ENCODE measurements around the gene TCEAL9. TPM values are rescaled to one million over a fixed set of nuclear protein-coding genes. Genes with fewer than 3 reads are reported as not detected.

TCEAL9 gene
- total RNA-seq, 1 donor from 2014 or later = 23.4 TPM

DNA sequence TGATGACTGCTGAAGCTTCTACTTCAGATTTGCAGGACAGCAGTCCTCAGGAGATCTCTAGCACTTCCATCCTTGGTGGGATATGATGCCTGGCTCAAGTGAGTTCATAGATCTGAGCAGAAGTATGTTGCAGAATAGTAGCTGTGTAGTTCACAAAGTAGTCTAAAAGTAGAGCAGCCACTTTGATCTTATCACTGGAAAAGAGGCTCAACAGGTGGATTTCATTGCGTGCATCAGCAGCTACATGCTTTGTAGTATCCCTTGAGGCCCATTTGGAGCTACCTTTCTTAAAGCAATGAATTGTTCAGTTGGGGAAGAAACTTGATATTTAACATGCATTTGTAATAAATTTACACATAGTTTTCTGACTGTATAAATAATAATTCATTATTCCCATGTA, 50.0 kb downstream of the TCEAL9 start:
- ATAC-seq = no peak
- DNase-seq (ENCODE audit: missing footprints) = no peak
- intact Hi-C loops (cut with DNase I) = no loop called here

DNA sequence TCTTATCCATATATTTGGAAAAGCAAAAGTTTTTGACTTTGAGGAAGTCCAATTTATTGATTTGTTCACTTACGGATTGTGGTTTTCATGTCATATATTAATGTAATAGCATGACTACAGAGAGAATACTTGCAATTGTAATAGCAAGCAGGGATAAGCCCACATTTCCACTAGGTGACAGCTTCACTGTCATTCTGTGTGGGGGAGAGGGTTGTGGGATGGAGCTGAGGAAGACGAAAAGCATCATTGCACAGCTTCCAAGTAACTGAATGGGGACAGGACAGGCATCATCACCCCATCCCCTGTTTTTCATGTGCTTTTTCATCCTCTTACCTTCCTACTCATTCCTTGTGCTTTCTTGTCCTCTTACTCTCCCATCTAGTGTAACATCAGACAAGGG, 51.5 kb downstream of the TCEAL9 start:
- DNase-seq (ENCODE audit: missing footprints) (no peak), ATAC-seq (no peak)
- intact Hi-C loops (cut with DNase I) = no loop called here

Other genes starting within 250 kb of the TCEAL9 start
- 30.3 TPM for gene BEX4, start 141.4 kb upstream of the TCEAL9 start, total RNA-seq
- gene TCEAL8, start 101.4 kb upstream of the TCEAL9 start, total RNA-seq = 38.0 TPM
- not detected for gene TCEAL5, start 79.8 kb upstream of the TCEAL9 start, total RNA-seq
- gene BEX2, start 45.5 kb upstream of the TCEAL9 start, total RNA-seq = 0.73 TPM
- gene TCEAL7, start 26.3 kb upstream of the TCEAL9 start, total RNA-seq = 3.1 TPM
- 158 TPM for gene BEX3, start 20.0 kb downstream of the TCEAL9 start, total RNA-seq
- not detected for gene RAB40A, start 163.0 kb downstream of the TCEAL9 start, total RNA-seq
- 64.3 TPM for gene TCEAL4, start 229.0 kb downstream of the TCEAL9 start, total RNA-seq

All from Right ventricle myocardium inferior (tissue), 1 donor.